Astrocyte of the spinal cord (primary cell): Measurements from ENCODE around the gene TGFBR3L.

Source experiments
- DNase-seq: peaks from one replicate; pipeline ENCODE4 v3.0.0; 2011; ENCODE audit warnings: low read depth, low spot score
- H3K4me3 ChIP-seq: 2 replicates; pipeline ENCODE4 v1.5.1; 2011; ENCODE audit warnings: low read depth, mild to moderate bottlenecking, low read length, moderate library complexity
- in situ Hi-C: cut with HindIII; loops from 2 replicates; pipeline ENCODE4 v1.10.0; 2017; ENCODE audit warnings: low sequenced_read_pairs
- TF ChIP-seq, protein P1 (sequence below): IDR thresholded peaks from 2 replicates; pipeline ENCODE4 v1.5.1; 2012; ENCODE audit warnings: low read depth, mild to moderate bottlenecking, low read length, inconsistent platforms

Gene TGFBR3L

DNA sequence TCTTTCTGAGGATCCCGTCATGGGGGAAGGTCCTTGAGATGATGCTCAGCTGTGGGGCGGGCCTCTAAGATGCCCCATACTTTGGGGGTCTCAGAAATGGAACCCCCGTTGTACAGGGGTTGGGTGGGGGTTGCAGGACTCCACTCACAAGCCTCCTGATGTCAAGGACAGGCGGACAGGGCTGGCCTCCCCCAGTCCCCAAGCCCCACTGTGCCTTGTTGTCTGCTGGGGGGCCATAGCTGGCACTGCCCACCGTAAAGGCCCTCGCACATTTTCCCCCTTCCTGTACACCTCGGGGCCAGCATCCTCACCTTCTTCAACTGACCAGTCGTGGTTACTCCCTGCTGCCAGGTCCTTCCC lies 8.2 kb downstream of the TGFBR3L start:
- TF ChIP-seq, protein P1, sequence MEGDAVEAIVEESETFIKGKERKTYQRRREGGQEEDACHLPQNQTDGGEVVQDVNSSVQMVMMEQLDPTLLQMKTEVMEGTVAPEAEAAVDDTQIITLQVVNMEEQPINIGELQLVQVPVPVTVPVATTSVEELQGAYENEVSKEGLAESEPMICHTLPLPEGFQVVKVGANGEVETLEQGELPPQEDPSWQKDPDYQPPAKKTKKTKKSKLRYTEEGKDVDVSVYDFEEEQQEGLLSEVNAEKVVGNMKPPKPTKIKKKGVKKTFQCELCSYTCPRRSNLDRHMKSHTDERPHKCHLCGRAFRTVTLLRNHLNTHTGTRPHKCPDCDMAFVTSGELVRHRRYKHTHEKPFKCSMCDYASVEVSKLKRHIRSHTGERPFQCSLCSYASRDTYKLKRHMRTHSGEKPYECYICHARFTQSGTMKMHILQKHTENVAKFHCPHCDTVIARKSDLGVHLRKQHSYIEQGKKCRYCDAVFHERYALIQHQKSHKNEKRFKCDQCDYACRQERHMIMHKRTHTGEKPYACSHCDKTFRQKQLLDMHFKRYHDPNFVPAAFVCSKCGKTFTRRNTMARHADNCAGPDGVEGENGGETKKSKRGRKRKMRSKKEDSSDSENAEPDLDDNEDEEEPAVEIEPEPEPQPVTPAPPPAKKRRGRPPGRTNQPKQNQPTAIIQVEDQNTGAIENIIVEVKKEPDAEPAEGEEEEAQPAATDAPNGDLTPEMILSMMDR, result no peak
- DNase-seq, result no peak
- in situ Hi-C loops, result no loop called here
- no peak overlapping the region for H3K4me3 ChIP-seq

DNA sequence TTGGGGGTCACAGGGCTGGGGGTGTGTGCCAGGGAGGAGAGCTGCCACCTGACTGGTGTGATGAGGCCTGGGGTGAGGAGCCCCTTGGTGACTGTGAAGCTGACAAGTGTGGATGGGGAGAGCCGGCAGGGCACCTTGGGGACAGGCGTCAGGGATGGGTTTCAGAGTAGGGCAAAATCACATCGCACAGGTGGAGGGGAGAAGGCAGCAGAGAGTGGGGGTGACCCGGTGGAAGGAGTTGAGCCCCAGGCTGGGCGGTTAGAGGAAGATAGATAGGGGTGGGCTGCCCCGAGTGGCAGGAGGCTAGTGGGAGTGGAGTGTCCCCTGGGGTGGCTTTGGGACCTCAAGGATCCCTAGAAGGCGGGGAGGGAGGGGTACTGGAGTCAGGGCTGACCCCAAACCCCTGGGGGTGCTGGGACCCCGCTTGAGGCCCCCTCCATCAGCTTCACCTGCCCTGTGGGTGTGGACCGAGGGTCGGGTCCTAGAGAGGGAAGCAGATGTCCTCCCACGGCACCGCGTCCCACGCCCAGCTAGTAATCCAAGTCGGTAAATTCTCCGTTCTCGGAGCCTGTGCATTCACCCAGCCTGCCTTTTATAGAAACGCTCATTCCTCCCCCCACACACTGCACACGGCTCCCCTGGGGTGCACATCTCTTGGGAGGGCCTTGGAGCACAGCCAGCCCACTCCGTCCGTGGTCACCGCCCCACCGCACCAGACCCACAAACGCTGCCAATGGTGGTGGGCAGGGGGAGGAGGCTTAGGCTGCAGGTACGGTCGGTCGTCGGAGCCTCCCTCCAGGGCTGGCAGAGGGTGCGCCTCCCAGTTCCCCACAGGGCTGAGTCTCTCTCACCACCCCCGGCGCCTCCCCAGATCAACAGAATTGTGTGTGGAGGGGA lies 8.9 kb downstream of the TGFBR3L start:
- no peak overlapping the region for H3K4me3 ChIP-seq
- DNase-seq, result no peak
- in situ Hi-C loops, result no loop called here
- TF ChIP-seq, protein P1, result no peak

DNA sequence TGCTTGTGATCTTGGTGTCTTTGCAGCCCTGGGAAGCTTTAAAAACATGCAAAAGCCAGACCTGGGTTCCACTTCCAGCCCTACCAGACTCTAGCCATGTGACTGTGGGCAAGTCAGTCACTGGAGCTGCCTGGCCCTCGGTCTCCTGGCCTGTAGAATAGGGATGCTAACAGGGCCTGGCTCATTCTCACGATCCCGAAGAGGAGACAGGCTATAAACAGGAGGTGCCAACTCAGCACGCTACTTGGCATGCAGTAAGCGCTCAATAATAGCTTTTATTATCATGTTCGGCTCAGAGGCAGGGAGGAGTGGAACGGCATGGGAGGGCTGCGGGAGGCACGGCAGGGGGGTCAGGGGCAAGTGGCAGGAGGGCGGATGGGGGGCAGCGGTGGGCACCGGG lies 9.6 kb downstream of the TGFBR3L start:
- TF ChIP-seq, protein P1, result no peak
- H3K4me3 ChIP-seq, result no peak overlapping the region
- in situ Hi-C loops, result no loop called here
- DNase-seq, result no peak

DNA sequence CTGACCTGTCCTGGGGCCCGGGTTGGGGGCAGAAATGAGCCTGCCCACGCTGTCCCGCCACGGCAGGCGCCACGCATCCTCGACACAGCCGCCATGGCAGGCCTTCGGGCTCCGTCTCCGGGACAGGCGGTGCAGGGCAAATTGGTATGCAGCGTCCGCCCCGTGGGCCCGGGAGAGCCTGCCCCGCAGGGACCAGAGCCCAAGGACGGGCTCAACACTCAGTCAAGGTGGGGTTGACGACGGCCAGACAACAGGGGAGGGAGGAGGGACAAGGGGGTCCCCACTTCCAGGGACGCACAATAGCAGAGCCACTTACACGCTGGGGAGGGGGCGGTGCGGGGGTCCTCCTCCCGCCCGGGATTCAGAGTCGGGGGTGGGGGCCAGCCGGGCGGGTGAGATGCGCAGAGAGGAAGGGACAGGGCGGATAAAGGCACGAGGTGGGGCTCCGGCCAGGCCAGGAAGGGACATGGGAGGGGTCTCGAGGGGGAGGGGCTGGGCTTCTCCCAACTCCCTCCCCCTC lies 10.1 kb downstream of the TGFBR3L start:
- H3K4me3 ChIP-seq, result peak overlapping the region; percentile 20
- TF ChIP-seq, protein P1, result no peak
- in situ Hi-C loops, result no loop called here
- DNase-seq, result no peak

DNA sequence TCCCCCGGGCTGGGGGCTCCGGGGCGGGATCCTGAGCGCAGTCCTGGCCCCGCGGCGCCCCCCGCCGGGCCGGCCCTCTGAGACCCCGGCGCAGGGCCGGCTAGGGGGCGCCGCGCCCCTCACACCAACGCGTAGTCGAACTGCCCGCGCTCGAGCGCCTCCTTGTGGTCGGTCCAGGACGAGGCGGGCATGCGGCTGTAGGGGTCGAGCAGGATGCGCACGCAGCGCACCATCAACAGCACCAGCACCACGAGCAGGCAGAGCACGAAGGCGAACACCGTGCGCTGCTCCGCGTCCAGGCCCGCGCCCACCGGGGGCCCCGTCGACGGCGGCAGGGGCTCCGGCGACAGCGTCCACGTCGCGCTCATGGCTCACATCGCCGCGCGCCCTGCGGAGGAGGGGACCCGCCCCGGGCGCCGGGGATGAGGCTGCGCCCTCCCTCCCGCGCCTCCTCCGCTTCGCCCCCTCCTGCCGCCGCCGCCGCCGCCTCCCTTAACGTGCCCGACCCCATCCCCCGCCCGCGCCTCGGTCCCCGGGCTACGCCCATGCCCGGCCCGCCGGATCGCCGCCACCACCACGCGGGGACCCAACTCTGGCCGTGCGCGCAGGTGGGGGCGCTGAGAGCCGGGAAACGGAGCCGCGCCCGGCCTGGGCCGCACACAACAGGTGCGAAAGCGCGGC lies 10.7 kb downstream of the TGFBR3L start:
- peak overlapping the region; percentile 31 for H3K4me3 ChIP-seq
- DNase-seq, result peak; percentile 68
- TF ChIP-seq, protein P1, result peak; percentile 83
- in situ Hi-C loops, result no loop called here

DNA sequence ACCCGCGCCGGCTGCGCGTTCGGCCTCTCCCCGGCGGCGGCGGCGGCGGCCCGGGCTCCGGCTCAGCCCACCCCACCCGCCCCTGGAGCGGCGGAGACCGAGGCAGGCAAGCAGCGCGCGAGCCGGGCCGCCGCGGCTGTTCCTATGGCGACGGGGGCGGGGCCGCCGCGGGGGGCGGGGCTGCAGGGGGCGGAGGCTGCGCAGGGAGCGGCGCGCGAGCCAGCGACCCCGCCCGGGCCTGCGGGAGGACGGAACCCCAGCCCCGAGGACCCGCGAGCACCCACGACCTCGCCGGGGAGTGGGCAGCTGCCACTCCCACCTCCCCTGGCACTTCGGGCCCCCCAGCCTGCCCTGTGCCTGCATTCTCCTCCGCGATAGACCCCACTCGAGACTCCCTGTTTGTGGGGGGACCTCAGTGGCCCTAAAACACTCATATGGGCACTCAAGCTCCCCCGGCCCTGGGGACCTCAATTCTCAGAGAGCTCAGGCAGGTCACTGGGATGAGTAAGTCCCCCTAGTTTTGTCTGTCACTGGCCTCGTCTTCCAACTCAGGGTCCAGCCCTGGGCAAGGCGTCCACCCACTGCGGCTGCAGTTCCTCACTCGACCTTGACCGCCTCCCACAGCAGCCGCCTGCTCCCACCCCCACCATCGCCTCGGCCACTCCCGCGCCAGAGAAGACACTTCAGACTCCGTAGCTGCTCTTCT lies 11.5 kb downstream of the TGFBR3L start, which contains the start of gene CTXN1:
Gene CTXN1, minus strand, starts transcription at position 115 of the 706 bp plus-strand sequence. CDS start 597 bp downstream, outside the sequence.
- DNase-seq, result peak; percentile 35
- in situ Hi-C loops, result no loop called here
- TF ChIP-seq, protein P1, result peak; percentile 5
- H3K4me3 ChIP-seq, result peak within 1 kb of the TSS; percentile 41
